ENCODE results near the gene TACR1.

The TACR1 gene

GRCh38 chr2:75047189-75047991 is 151.9 kb downstream of the TACR1 start:
- DNase-seq (ENCODE audit: low read depth) = no peak

GRCh38 chr2:75045526-75046050 is 153.7 kb downstream of the TACR1 start:
- no peak for DNase-seq (ENCODE audit: low read depth)

GRCh38 chr2:75044291-75044690 is 155.0 kb downstream of the TACR1 start:
- DNase-seq (ENCODE audit: low read depth) = no peak

- no peak for DNase-seq (ENCODE audit: low read depth)
Observed at GRCh38 chr2:75042823-75043222, 156.5 kb downstream of the TACR1 start.

DNA sequence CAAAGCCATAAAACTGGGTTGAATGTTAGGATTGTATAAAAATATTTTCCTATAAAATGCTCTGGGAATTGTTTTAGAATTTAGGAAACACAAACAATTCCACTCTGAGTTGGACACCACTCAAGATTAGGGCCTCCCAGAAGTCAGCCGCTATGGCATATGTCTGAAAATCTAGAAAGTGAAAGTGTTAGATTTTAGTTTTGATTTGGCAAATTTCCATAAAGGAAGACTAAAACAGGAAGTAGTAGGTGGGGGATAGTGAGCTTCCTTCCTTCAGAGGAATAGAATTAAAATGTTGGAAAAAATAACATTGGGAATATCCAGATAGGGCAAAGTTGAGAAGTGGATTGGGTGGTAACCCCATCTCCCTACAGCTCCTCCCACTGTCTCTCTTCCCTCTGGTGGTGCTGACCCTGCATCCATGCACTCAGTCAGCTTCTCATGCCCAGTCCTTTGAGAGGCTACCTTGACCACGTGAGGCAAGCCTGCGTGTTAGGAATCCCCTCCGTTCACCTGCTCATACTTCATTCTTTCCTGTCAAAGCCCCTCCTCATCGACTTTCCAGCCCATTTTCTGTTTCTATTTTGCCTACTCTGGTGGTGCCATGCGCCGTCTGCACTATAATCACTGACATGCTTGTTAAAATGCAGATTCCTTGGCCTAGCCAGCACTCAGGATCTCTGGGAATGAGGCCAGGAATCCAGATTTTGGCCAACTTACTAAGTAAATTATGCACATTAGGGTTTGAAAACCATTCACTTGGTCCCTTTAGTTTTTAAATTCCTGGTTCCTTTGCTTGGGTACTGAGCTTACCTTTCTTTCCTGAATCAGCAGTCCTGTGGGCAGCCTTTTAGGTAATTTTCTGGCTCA is 157.4 kb downstream of the TACR1 start:
- DNase-seq (ENCODE audit: low read depth) = no peak

GRCh38 chr2:75041226-75041625 is 158.1 kb downstream of the TACR1 start:
- DNase-seq (ENCODE audit: low read depth) = no peak

GRCh38 chr2:75035444-75036353 is 163.6 kb downstream of the TACR1 start:
- DNase-seq (ENCODE audit: low read depth) = no peak

DNA sequence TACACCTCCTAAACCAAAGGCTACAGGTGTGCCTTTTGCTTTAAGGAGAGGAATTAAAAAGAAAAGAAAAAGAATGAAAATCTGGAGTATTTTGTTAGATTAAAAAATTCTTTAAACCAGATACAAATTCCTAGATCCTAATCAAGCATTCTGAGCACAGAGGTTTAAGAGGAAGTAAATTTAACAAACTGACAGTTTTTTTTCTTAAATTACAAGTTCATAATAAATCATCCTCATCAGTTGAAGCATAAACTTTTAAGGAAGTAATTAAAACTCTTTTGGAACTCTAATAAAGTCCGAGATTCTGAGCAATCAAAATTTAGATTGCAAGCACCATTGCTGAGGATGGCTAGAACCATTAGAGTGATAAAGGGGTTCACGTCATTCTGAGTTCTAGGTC is 165.8 kb downstream of the TACR1 start:
- DNase-seq (ENCODE audit: low read depth) = no peak

DNA sequence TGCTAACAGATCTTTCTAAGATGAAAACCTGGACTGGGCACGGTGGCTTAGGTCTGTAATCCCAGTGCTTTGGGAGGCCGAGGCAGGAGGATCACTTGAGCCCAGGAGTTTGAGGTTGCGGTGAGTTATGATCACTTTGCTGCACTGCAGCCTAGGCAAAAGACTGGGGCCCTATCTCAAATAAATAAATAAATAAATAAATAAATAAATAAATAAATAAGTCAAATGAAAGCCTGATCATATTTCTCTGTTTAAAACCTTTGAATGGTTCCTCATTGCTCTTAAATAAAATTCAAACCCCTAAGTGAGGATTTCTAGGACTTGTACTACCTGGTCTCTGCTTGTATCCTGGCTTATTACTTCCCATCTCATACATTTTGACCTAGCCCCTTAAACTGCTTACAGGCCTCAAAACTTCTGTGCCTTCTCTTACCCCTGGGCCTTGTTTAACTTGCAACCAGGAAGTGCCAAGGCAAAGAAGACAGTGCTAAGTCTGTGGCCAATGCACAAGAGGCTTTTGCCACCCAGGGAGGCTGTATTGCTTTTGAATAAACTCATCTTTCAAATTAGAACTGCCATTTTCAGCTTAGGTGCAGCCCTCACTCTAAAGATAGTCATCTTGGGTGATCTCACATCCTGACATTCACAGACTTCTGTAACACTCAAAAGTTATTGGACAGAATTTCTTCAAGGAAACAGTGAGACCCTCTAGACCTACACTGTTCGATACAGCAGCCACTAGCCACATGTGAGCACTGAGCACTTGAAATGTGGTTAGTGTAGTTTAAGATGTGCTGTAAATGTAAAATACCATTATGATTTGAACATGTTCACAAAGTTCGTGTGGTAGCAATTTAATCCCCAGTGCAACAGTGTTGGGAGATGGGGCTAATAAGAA is 167.2 kb downstream of the TACR1 start:
- DNase-seq (ENCODE audit: low read depth) = no peak

DNA sequence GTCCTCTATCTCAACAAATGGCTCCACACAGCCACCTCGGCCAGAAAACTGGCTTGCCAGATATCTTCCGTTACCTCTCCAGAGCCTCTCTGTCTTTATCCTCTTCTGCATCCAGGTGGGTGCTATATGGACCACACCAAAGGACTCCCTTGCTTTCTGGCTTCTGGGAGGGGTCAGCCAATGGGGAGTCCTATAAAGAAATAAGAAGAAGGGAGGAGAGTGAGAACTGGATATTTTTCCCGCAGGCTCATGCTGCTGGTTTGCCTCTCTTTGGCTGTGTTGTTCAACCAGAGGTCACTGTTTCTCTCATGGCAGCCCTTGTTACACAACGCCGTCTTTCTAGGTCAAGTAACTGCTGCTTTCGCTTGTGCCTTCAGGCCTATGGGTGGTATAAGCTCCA is 168.1 kb downstream of the TACR1 start:
- no peak for DNase-seq (ENCODE audit: low read depth)

DNA sequence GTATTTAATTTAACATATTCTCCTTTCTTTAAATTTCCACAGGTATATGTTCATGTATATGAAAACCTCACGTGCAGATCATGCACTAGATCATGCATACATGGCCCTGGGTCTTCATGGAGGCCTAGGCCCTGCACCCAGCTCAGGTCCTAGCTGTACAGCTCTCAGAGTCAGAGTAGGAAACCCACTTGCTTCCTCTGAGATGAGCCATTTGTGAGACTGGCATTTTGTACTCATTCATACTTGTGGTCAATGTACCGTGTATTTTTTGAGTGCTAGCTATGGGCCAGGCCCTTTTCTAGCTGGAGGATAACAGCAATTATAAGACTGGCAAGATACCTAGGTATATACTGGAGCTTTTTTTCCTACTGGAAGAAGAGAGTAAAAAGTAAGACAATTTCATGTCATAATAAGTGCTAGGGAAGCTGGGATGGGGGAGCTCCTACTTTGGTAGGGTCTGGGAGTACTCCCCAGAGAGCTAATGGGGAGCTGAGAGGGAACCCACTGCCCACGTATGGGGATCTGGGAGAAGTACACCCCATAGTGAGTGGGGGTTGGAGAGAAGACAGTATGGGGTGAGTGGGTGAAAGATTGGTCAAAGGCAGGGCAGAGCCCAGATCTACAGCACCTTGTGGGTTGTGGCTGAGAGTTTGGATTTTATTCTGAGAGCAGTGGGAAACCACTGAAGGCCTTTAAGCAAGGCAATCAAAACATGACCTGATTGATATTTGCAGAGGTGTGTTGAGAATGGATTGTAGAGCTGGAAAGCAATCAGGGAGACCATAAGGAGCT is 168.9 kb downstream of the TACR1 start:
- DNase-seq (ENCODE audit: low read depth) = no peak

GRCh38 chr2:75027886-75028285 is 171.4 kb downstream of the TACR1 start:
- DNase-seq (ENCODE audit: low read depth) = no peak

- DNase-seq (ENCODE audit: low read depth) = no peak
Observed at GRCh38 chr2:75025633-75026380, 173.5 kb downstream of the TACR1 start.

DNA sequence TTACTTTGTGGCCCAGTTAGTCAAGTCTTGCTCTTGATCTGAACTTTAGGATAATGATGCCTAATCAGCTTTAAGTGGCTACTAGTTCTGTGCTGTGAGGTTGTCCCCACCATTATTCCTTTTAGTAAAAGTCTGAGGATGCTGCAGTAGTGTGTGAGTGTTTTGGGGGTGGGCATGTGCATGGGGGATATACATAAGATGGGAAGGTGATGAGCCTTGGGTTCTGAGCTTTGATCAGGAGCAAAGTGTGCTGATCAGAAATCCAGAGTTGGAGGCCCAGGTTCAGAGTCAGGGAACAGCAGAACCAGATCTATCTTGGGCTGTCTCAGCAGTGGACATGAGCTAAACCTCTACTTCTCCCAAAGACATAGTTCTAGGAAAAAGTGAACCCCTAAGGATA is 174.1 kb downstream of the TACR1 start:
- no peak for DNase-seq (ENCODE audit: low read depth)

DNA sequence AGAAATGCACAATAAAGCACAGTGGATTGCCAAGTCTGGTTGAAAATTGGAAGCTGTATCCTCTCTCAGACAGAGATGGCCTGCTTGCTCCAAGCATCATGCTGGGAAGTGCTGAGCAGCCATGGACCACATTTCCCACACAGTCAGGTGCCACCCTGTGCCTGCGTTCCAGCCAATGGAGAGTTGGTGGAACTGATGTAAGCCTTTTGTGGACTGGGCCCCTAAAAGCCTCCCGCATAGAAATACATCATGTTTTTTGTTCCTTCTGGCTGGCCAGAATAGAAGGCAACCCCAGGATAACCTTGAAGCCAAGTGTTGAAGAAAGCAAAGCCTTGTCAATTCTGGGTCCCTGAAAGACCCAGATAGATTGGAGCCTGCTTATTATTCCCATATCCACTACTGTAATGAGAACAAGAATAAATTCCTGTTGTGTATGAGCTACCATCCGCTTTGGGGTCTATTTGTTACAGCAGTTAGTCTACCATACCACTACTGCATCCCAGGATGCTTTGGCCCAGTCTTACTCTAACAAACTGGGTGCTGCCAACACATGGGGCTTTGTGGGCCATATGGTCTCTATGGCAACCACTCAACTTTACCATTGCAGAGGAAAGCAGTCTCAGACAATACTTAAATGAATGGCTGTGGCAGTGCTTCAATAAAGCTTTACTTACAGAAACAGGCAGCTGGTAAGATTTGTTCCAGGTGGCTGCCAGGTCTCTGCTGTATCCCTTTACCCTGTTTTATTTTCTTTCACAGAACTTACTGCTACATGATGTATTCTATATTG is 175.5 kb downstream of the TACR1 start:
- no peak for DNase-seq (ENCODE audit: low read depth)

- no peak for DNase-seq (ENCODE audit: low read depth)
Observed at GRCh38 chr2:75022516-75022915, 176.8 kb downstream of the TACR1 start.

DNA sequence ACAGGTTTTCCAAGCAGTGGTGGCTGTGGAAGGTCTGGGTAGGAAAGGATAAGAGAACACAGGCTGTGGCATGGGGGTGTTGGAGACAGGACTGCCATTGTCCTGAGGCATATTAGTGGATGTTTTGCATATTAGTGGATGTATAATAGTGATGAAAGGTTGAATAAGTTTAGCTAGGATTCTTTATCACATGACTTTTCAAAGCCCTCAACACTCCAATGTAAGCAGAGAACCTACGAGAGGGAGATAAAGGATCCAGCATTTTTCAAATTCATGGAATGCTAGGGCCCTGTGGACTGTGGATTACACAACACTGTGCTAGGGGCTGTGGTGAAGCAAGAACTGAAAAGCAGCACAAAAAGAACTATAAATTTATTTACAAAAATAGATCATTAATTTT is 177.6 kb downstream of the TACR1 start:
- DNase-seq (ENCODE audit: low read depth) = no peak

DNA sequence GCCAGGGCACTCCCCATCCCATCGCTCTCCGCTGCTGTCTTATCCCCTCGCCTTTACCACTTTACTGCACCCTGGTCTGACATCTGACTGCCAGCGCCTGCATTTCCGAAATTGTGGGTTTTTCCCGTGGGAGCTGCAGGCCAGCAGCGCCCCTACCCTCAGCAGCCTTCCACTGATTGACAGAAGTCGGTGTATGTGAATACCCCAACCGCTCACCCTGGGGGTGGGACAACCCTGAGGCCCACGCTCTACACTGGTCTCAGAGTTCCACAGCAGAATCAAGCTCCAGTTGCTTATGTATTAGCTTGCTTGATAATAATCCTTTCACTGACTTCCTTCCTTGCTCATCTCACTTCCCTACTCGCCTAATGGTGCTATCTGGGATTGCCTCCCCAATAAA is 178.8 kb downstream of the TACR1 start:
- DNase-seq (ENCODE audit: low read depth) = no peak

DNA sequence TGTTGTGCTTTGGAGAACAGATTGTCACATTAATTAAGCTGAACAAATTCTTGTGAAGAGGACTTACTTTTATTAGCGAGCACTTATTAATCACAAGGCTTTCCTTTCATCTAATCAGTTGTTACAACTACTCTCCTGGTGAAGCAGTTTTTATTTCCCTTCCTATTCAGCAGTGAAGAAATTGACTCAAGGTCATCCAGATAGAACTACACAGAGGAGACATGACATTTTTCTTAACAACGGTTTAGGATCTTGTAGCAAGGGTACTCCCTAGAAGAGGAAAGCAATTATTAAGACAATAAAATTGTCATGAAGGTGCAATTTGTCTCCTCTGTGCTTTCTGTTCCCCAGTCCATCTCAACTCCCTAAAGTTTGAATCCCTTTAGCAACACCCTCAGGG is 179.5 kb downstream of the TACR1 start:
- DNase-seq (ENCODE audit: low read depth) = no peak
